ENCODE results near the gene TBX3. TPM values are rescaled to one million over a fixed set of nuclear protein-coding genes. Genes with fewer than 3 reads are reported as not detected.

The TBX3 gene
- total RNA-seq, 1 donor from 2014 or later: 2.0 TPM

- peaks cover 3% of the 10 kb centered on the region for H4K20me1 ChIP-seq (ENCODE audit: insufficient read depth, low read length)
Measured at GRCh38 chr12:114692186-114693058, 8.4 kb upstream of the TBX3 start.

GRCh38 chr12:114691763-114692185, 7.8 kb upstream of the TBX3 start:
- H3K36me3 ChIP-seq (ENCODE audit: insufficient read depth, low read length): no peaks in the 10 kb centered on the region
- H3K4me1 Mint-ChIP-seq (ENCODE audit: low read depth, unreplicated experiment): no peaks in the 10 kb centered on the region
- no peak overlapping the region for H3K9ac ChIP-seq (ENCODE audit: low read length)
- DNase-seq (ENCODE audit: low read depth) (no peak), FAIRE-seq (no peak)
- H3K79me2 ChIP-seq (ENCODE audit: insufficient read depth, low read length): no peaks in the 10 kb centered on the region
- peaks cover 6% of the 10 kb centered on the region for H3K9me3 Mint-ChIP-seq (ENCODE audit: unreplicated experiment)
- no peaks in the 10 kb centered on the region for H3K4me1 ChIP-seq (ENCODE audit: insufficient read depth, low read length)
- H3K36me3 Mint-ChIP-seq (ENCODE audit: low read depth, unreplicated experiment): no peaks in the 10 kb centered on the region
- TF ChIP-seq EZH2 (IDR thresholded peaks at IDR 0.05; ENCODE audit: insufficient read depth, low read length): no peak
- TF ChIP-seq CTCF (IDR thresholded peaks at IDR 0.05; ENCODE audit: insufficient read depth, low read depth, low read length): no peak
- H3K4me2 ChIP-seq (ENCODE audit: low read length): peak overlapping the region; percentile 89
- H3K4me3 ChIP-seq (ENCODE audit: insufficient read depth, low read depth, low read length): no peak overlapping the region
- peak overlapping the region; percentile 27 for H3K4me3 Mint-ChIP-seq (ENCODE audit: unreplicated experiment)
- no peak overlapping the region for H3K27ac ChIP-seq (ENCODE audit: low read depth, low read length)
- H2AFZ ChIP-seq (ENCODE audit: low read depth, low read length): no peak overlapping the region
- H3K27ac Mint-ChIP-seq (ENCODE audit: unreplicated experiment): no peak overlapping the region
- H4K20me1 ChIP-seq (ENCODE audit: insufficient read depth, low read length): peaks cover 3% of the 10 kb centered on the region
- peaks cover 3% of the 10 kb centered on the region for H3K9me3 ChIP-seq (ENCODE audit: insufficient read depth, low read depth, low read length)
- peaks cover 97% of the 10 kb centered on the region for H3K27me3 ChIP-seq (ENCODE audit: insufficient read depth, low read length)
- peaks cover 96% of the 10 kb centered on the region for H3K27me3 Mint-ChIP-seq (ENCODE audit: low read depth, unreplicated experiment)

More at GRCh38 chr12:114692186-114693058, 8.4 kb upstream of the TBX3 start:
- peaks cover 5% of the 10 kb centered on the region for H3K9me3 Mint-ChIP-seq (ENCODE audit: unreplicated experiment)
- H3K27me3 ChIP-seq (ENCODE audit: insufficient read depth, low read length): peaks cover 97% of the 10 kb centered on the region
- peak overlapping the region; percentile 56 for H3K4me3 ChIP-seq (ENCODE audit: insufficient read depth, low read depth, low read length)
- FAIRE-seq (no peak), DNase-seq (ENCODE audit: low read depth) (no peak)
- H3K9me3 ChIP-seq (ENCODE audit: insufficient read depth, low read depth, low read length): peaks cover 3% of the 10 kb centered on the region
- H3K36me3 ChIP-seq (ENCODE audit: insufficient read depth, low read length): no peaks in the 10 kb centered on the region
- peak overlapping the region; percentile 50 for H2AFZ ChIP-seq (ENCODE audit: low read depth, low read length)
- no peak overlapping the region for H3K27ac Mint-ChIP-seq (ENCODE audit: unreplicated experiment)
- no peaks in the 10 kb centered on the region for H3K79me2 ChIP-seq (ENCODE audit: insufficient read depth, low read length)
- H3K4me1 ChIP-seq (ENCODE audit: insufficient read depth, low read length): no peaks in the 10 kb centered on the region
- H3K9ac ChIP-seq (ENCODE audit: low read length): peak overlapping the region; percentile 45
- peak overlapping the region; percentile 27 for H3K4me3 Mint-ChIP-seq (ENCODE audit: unreplicated experiment)
- H3K4me1 Mint-ChIP-seq (ENCODE audit: low read depth, unreplicated experiment): no peaks in the 10 kb centered on the region
- peak; percentile 90 for TF ChIP-seq EZH2 (IDR thresholded peaks at IDR 0.05; ENCODE audit: insufficient read depth, low read length)
- TF ChIP-seq CTCF (IDR thresholded peaks at IDR 0.05; ENCODE audit: insufficient read depth, low read depth, low read length): peak; percentile 13
- no peaks in the 10 kb centered on the region for H3K36me3 Mint-ChIP-seq (ENCODE audit: low read depth, unreplicated experiment)
- no peak overlapping the region for H3K27ac ChIP-seq (ENCODE audit: low read depth, low read length)
- peaks cover 96% of the 10 kb centered on the region for H3K27me3 Mint-ChIP-seq (ENCODE audit: low read depth, unreplicated experiment)
- H3K4me2 ChIP-seq (ENCODE audit: low read length): peak overlapping the region; percentile 89

GRCh38 chr12:114691196-114691595, 7.2 kb upstream of the TBX3 start:
- FAIRE-seq: no peak

More at GRCh38 chr12:114691196-114691595, 7.2 kb upstream of the TBX3 start:
- DNase-seq (ENCODE audit: low read depth): no peak
- Histone ChIP-seq H3K27me3 (ENCODE audit: insufficient read depth, low read length) (peaks cover 97% of the 10 kb centered on the region), H3K9me3 (ENCODE audit: insufficient read depth, low read depth, low read length) (peaks cover under 1% of the 10 kb centered on the region), H3K27ac (ENCODE audit: low read depth, low read length) (no peak overlapping the region), H4K20me1 (ENCODE audit: insufficient read depth, low read length) (peaks cover 3% of the 10 kb centered on the region), H3K9ac (ENCODE audit: low read length) (no peak overlapping the region), H3K4me3 (ENCODE audit: insufficient read depth, low read depth, low read length) (no peak overlapping the region), H3K79me2 (ENCODE audit: insufficient read depth, low read length) (no peaks in the 10 kb centered on the region), H3K4me1 (ENCODE audit: insufficient read depth, low read length) (no peaks in the 10 kb centered on the region), H3K4me2 (ENCODE audit: low read length) (no peak overlapping the region), H3K36me3 (ENCODE audit: insufficient read depth, low read length) (no peaks in the 10 kb centered on the region), H2AFZ (ENCODE audit: low read depth, low read length) (no peak overlapping the region)
- H3K4me1 Mint-ChIP-seq (ENCODE audit: low read depth, unreplicated experiment): no peaks in the 10 kb centered on the region
- peaks cover 96% of the 10 kb centered on the region for H3K27me3 Mint-ChIP-seq (ENCODE audit: low read depth, unreplicated experiment)
- H3K36me3 Mint-ChIP-seq (ENCODE audit: low read depth, unreplicated experiment): no peaks in the 10 kb centered on the region
- no peak overlapping the region for H3K27ac Mint-ChIP-seq (ENCODE audit: unreplicated experiment)
- TF ChIP-seq EZH2 (IDR thresholded peaks at IDR 0.05; ENCODE audit: insufficient read depth, low read length) (no peak), CTCF (IDR thresholded peaks at IDR 0.05; ENCODE audit: insufficient read depth, low read depth, low read length) (no peak)
- H3K4me3 Mint-ChIP-seq (ENCODE audit: unreplicated experiment): no peak overlapping the region
- H3K9me3 Mint-ChIP-seq (ENCODE audit: unreplicated experiment): peaks cover 11% of the 10 kb centered on the region
